Vagina (tissue), 2 donors: ENCODE measurements around the gene CHRNB1.

ENCODE experiments used
- CTCF ChIP-seq, 3 experiments: fragments of 450-650 bp in 2 of 3; fragments of 200-600 bp in 1 of 3; sonication (generic) in 1 of 3; IDR thresholded peaks; one replicate each; pipeline ENCODE4 v1.5.1; 2017 to 2019; ENCODE audit warnings: antibody characterized with exemption in 3 of 3, mild to moderate bottlenecking in 2 of 3, moderate library complexity in 2 of 3
- POLR2A ChIP-seq, 2 donors: fragments of 450-650 bp; IDR thresholded peaks; one replicate each; pipeline ENCODE4 v1.6.1; 2017; ENCODE audit warnings: antibody characterized with exemption in 2 of 2, mild to moderate bottlenecking in 2 of 2, moderate library complexity in 2 of 2

- TF ChIP-seq CTCF (IDR thresholded peaks at IDR 0.05) (no peak), POLR2A (IDR thresholded peaks at IDR 0.05) (no peak)
Observed at GRCh38 chr17:7423679-7424078, 21.2 kb upstream of the CHRNB1 start.
